IPS-NIHi7 (cell line): ENCODE results near the gene P3H1.
"Not testable (repeated sequence)": the region's sequence is repeated elsewhere in the genome, so short reads cannot be mapped to it uniquely, and the experiment has no call there.

Experiments
- DNase-seq: peaks from one replicate; pipeline ENCODE4 v3.0.0; 2012; ENCODE audit warnings: mixed read lengths; ENCODE audit errors: extremely low spot score

Gene P3H1

DNA sequence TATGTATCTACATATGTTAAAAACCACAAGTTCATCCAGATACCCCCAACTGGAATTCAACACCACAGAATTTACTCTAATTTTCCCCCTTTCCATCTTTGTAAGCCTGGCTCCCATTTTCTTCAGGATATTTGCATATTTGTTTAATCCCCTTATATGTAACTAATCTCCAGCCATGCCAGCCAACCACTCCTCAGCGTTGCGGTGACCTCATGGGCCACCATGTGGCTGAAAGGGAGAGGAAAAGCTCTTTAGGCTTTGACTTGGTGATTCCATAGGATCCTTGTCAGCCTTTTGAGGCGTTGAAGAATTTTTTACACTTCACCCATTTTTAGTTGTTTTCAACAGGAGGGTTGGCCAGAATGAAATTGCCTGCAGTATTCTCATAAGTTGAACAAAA lies 36.8 kb downstream of the P3H1 start:
- peak; percentile 51 for DNase-seq

GRCh38 chr1:42725820-42726219 lies 41.0 kb downstream of the P3H1 start:
- not testable (repeated sequence) for DNase-seq

- no peak for DNase-seq
Measured at GRCh38 chr1:42723511-42723910, 43.3 kb downstream of the P3H1 start.

- DNase-seq, result not testable (repeated sequence)
Measured at GRCh38 chr1:42722403-42722802, 44.4 kb downstream of the P3H1 start.

DNA sequence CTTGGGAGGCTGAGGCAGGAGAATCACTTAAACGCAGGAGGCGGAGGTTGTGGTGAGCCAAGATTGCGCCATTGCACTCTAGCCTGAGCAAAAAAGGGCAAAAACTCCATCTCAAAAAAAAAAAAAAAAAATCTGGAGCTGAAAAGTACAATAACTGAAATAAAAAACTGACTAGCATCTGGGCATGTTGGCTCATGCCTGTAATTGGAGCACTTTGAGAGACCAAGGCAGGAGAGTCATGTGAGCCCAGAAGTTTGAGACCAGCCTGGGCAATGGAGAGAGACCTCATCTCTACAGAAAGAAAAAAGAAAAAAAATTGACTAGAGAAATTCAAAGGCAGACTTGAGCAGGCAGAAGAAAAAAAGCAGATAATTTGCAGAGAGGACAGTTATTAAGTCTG lies 44.9 kb downstream of the P3H1 start:
- DNase-seq, result no peak

- DNase-seq, result no peak
Measured at GRCh38 chr1:42720868-42721267, 46.0 kb downstream of the P3H1 start.

DNA sequence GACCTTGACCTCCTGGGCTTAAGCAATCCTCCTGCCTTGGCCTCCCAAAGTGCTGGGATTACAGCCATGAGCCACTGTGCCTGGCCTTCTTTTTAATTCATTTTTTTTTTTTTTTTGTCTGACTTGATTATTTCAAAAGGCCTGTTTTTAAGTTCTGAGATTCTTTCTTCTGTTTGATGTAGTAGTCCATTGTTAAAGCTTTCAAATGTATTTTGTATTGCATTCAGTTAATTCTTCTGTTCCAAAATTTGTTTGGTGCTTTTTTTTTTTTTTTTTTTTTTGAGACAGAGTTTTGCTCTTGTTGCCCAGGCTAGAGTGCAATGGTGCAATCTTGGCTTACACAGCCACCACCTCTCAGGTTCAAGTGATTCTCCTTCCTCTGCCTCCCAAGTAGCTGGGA lies 52.4 kb downstream of the P3H1 start:
- DNase-seq, result not testable (repeated sequence)

DNA sequence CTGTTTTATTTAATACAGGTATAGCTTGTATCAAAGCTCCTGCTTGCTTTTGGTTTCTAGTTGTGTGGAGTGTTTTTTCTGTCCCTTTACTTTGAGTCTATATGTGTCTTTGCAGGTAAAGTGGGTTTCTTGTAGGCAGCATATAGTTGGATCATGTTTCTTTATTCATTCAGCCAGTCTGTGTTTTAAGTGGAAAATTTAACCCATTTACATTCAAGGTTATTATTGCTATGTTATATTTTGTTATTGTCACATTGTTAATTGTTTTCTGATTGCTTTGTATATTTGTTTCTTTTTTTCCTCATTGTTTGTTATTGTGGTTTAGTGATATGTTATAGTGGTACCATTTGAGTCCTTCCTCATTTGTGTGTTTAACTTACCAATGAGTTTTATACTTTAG lies 53.5 kb downstream of the P3H1 start:
- DNase-seq, result no peak

- not testable (repeated sequence) for DNase-seq
Measured at GRCh38 chr1:42712808-42713207, 54.0 kb downstream of the P3H1 start.

GRCh38 chr1:42703888-42704464 lies 62.9 kb downstream of the P3H1 start:
- DNase-seq, result no peak

GRCh38 chr1:42700006-42700405 lies 66.8 kb downstream of the P3H1 start:
- no peak for DNase-seq

DNA sequence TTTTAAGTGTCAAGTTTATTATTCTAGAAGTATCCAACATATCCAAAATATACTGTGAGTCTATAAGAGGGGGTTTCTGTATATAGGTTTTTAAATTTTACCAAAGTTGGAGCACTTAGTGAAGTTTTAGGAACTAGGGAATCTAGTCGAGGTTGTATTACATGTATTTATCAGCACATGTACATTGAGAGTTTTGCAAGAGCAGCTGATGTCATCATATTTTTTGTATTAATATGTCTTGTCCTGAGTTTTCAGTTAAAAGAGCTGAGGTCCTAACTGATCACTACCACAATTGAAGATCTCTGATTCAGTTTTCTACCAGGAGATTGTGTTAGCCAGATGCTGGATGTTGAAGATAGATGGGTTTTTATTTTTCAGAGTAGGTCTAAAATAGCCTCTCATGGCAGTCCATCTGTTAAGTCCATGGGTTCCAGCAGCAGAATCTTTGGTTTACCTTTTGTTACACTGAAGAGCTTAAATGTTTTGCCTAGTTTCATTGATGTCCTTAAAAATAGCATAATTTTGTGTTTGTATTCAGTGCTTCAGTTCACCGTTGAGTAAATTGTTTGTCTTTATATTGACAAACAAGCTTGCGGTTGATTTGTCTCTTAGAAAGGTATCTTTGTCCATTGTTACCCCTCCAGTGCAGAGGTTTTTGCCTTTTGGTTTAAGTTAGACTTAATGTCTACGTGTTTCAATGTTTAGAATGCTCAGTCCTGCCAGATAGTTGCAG lies 68.6 kb downstream of the P3H1 start:
- no peak for DNase-seq
